Measurements from ENCODE around the gene SIGLEC7.

- TF ChIP-seq CTCF (IDR thresholded peaks at IDR 0.05) (no peak), POLR2A (IDR thresholded peaks at IDR 0.05) (no peak)
Observed at GRCh38 chr19:51198641-51199040, 56.5 kb downstream of the SIGLEC7 start.

All from suprapubic skin (tissue), 3 donors.